Activated CD4-positive, alpha-beta memory T cell treated with anti-CD3 and anti-CD28 coated beads for 36 hours (primary cell): ENCODE measurements around the gene OR13D1. TPM values are rescaled to one million over a fixed set of nuclear protein-coding genes. Genes with fewer than 3 reads are reported as not detected.
A peak's percentile ranks its signal among the peaks of the same experiment; 100 is the strongest.
"Not testable (repeated sequence)": the region's sequence is repeated elsewhere in the genome, so short reads cannot be mapped to it uniquely, and the experiment has no call there.

ENCODE experiments used
- CTCF ChIA-PET: fragments of 350-600 bp; sonication (Branson Sonifier 250); formaldehyde crosslinking; loops from one replicate; lab custom pipeline; 2021; ENCODE audit warnings: antibody characterized with exemption, inconsistent platforms; lab: Charles Lee
- POLR2A ChIA-PET: fragments of 350-600 bp; sonication (Branson Sonifier 250); formaldehyde crosslinking; loops from one replicate; lab custom pipeline; 2021; ENCODE audit warnings: antibody characterized with exemption; lab: Charles Lee
- DNase-seq: peaks from one replicate; pipeline ENCODE4 v3.0.0-alpha.2; 2020
- H3K27ac Mint-ChIP-seq: one replicate; pipeline ENCODE4 v1.8.0; 2021; ENCODE audit warnings: mixed read lengths
- H3K27me3 Mint-ChIP-seq: one replicate; pipeline ENCODE4 v1.8.0; 2021; ENCODE audit warnings: mixed read lengths
- H3K36me3 Mint-ChIP-seq: one replicate; pipeline ENCODE4 v1.8.0; 2021; ENCODE audit warnings: mixed read lengths
- H3K4me1 Mint-ChIP-seq: one replicate; pipeline ENCODE4 v1.8.0; 2021; ENCODE audit warnings: low read depth, mixed read lengths
- H3K4me3 Mint-ChIP-seq: one replicate; pipeline ENCODE4 v1.8.0; 2021; ENCODE audit warnings: mild to moderate bottlenecking, mixed read lengths
- H3K9me3 Mint-ChIP-seq: one replicate; pipeline ENCODE4 v1.8.0; 2021; ENCODE audit warnings: mixed read lengths
- intact Hi-C: fragments of 100-400 bp; cut with micrococcal nuclease; formaldehyde crosslinking; loops from one replicate; pipeline ENCODE4 v1.15.1; 2023
- total RNA-seq, 2 experiments: library from RNA; stranded (reverse); gene quantifications; one replicate each; pipeline ENCODE4 v1.2.3, GENCODE V29; 2021

OR13D1 gene
- not detected for total RNA-seq

- no peaks in the 10 kb centered on the region for H3K4me1 Mint-ChIP-seq
- no peaks in the 10 kb centered on the region for H3K9me3 Mint-ChIP-seq
- H3K27me3 Mint-ChIP-seq, result no peaks in the 10 kb centered on the region
- POLR2A ChIA-PET, result no interaction called here
- no peak for DNase-seq
- H3K36me3 Mint-ChIP-seq, result no peaks in the 10 kb centered on the region
- H3K4me3 Mint-ChIP-seq, result no peak within 1 kb of the TSS
- CTCF ChIA-PET, result no interaction called here
- H3K27ac Mint-ChIP-seq, result no peak within 1 kb of the TSS
- intact Hi-C loops, result no loop called here
Measured at GRCh38 chr9:104694218-104694617, at the start of gene OR13D1. Gene OR13D1 (plus strand): TSS chr9:104694518. CDS start chr9:104694518, 0 bp downstream.

GRCh38 chr9:104658496-104659195 is 35.7 kb upstream of the OR13D1 start:
- CTCF ChIA-PET, result no interaction called here
- intact Hi-C loops, result no loop called here
- no peaks in the 10 kb centered on the region for H3K4me1 Mint-ChIP-seq
- H3K9me3 Mint-ChIP-seq, result peaks cover 3% of the 10 kb centered on the region
- no peak overlapping the region for H3K4me3 Mint-ChIP-seq
- H3K36me3 Mint-ChIP-seq, result no peaks in the 10 kb centered on the region
- no peak overlapping the region for H3K27ac Mint-ChIP-seq
- peaks cover 1% of the 10 kb centered on the region for H3K27me3 Mint-ChIP-seq
- no peak for DNase-seq
- POLR2A ChIA-PET, result no interaction called here

- H3K9me3 Mint-ChIP-seq, result no peaks in the 10 kb centered on the region
- no peaks in the 10 kb centered on the region for H3K4me1 Mint-ChIP-seq
Measured at GRCh38 chr9:104675611-104676010, 18.7 kb upstream of the OR13D1 start.

GRCh38 chr9:104682642-104683041 is 11.7 kb upstream of the OR13D1 start:
- H3K9me3 Mint-ChIP-seq, result no peaks in the 10 kb centered on the region
- ChIA-PET CTCF (interaction anchor here (0.6 kb wide), 1 partner anchor 61 kb away, joined by 4 read pairs; no protein-coding TSS in a partner anchor), POLR2A (no interaction called here)
- intact Hi-C loops, result loop anchor here (1.0 to 10.0 kb wide), 3 partner anchors 61 to 895 kb away; no protein-coding TSS in a partner anchor
- H3K4me1 Mint-ChIP-seq, result no peaks in the 10 kb centered on the region
- no peak overlapping the region for H3K4me3 Mint-ChIP-seq
- peaks cover 4% of the 10 kb centered on the region for H3K27me3 Mint-ChIP-seq
- no peaks in the 10 kb centered on the region for H3K36me3 Mint-ChIP-seq
- no peak overlapping the region for H3K27ac Mint-ChIP-seq
- no peak for DNase-seq

More at GRCh38 chr9:104675611-104676010, 18.7 kb upstream of the OR13D1 start:
- POLR2A ChIA-PET, result no interaction called here
- Mint-ChIP-seq H3K36me3 (no peaks in the 10 kb centered on the region), H3K27me3 (peaks cover 4% of the 10 kb centered on the region), H3K4me3 (no peak overlapping the region), H3K27ac (no peak overlapping the region)
- DNase-seq, result no peak
- CTCF ChIA-PET, result no interaction called here
- intact Hi-C loops, result no loop called here

- no peaks in the 10 kb centered on the region for H3K4me1 Mint-ChIP-seq
- H3K4me3 Mint-ChIP-seq, result no peak overlapping the region
- no peaks in the 10 kb centered on the region for H3K27me3 Mint-ChIP-seq
- DNase-seq, result no peak
- intact Hi-C loops, result loop anchor here (10.0 kb wide), 1 partner anchor 511 kb away; no protein-coding TSS in a partner anchor
- H3K27ac Mint-ChIP-seq, result no peak overlapping the region
- ChIA-PET CTCF (no interaction called here), POLR2A (no interaction called here)
- H3K9me3 Mint-ChIP-seq, result no peaks in the 10 kb centered on the region
- no peaks in the 10 kb centered on the region for H3K36me3 Mint-ChIP-seq
Measured at GRCh38 chr9:104686081-104686480, 8.2 kb upstream of the OR13D1 start.

- Mint-ChIP-seq H3K36me3 (no peaks in the 10 kb centered on the region), H3K4me3 (no peak overlapping the region), H3K27me3 (no peaks in the 10 kb centered on the region), H3K9me3 (no peaks in the 10 kb centered on the region), H3K4me1 (no peaks in the 10 kb centered on the region), H3K27ac (no peak overlapping the region)
- CTCF ChIA-PET, result no interaction called here
- no peak for DNase-seq
- POLR2A ChIA-PET, result no interaction called here
- intact Hi-C loops, result no loop called here
Measured at GRCh38 chr9:104700306-104700705, 6.0 kb downstream of the OR13D1 start.

- intact Hi-C loops, H3K4me1 Mint-ChIP-seq, POLR2A ChIA-PET, CTCF ChIA-PET, H3K27me3 Mint-ChIP-seq, H3K36me3 Mint-ChIP-seq, H3K4me3 Mint-ChIP-seq, DNase-seq, H3K27ac Mint-ChIP-seq: not testable (repeated sequence)
- H3K9me3 Mint-ChIP-seq, result peaks cover 10% of the 10 kb centered on the region
Measured at GRCh38 chr9:104708737-104709136, 14.4 kb downstream of the OR13D1 start.

GRCh38 chr9:104711604-104712003 is 17.3 kb downstream of the OR13D1 start:
- ChIA-PET CTCF (no interaction called here), POLR2A (no interaction called here)
- no peak for DNase-seq
- H3K4me1 Mint-ChIP-seq, result no peaks in the 10 kb centered on the region
- H3K36me3 Mint-ChIP-seq, result peaks cover 4% of the 10 kb centered on the region
- peaks cover 2% of the 10 kb centered on the region for H3K27me3 Mint-ChIP-seq
- no peak overlapping the region for H3K4me3 Mint-ChIP-seq
- peaks cover 10% of the 10 kb centered on the region for H3K9me3 Mint-ChIP-seq
- intact Hi-C loops, result no loop called here
- H3K27ac Mint-ChIP-seq, result no peak overlapping the region

GRCh38 chr9:104725014-104725413 is 30.7 kb downstream of the OR13D1 start:
- ChIA-PET CTCF (no interaction called here), POLR2A (no interaction called here)
- Mint-ChIP-seq H3K27ac (no peak overlapping the region), H3K36me3 (no peaks in the 10 kb centered on the region), H3K9me3 (no peaks in the 10 kb centered on the region), H3K4me1 (no peaks in the 10 kb centered on the region), H3K4me3 (no peak overlapping the region), H3K27me3 (no peaks in the 10 kb centered on the region)
- intact Hi-C loops, result no loop called here
- no peak for DNase-seq

- DNase-seq, result no peak
- H3K4me1 Mint-ChIP-seq, result no peaks in the 10 kb centered on the region
- H3K36me3 Mint-ChIP-seq, result no peaks in the 10 kb centered on the region
- H3K27me3 Mint-ChIP-seq, result no peaks in the 10 kb centered on the region
- CTCF ChIA-PET, result no interaction called here
- no peaks in the 10 kb centered on the region for H3K9me3 Mint-ChIP-seq
- POLR2A ChIA-PET, result no interaction called here
- intact Hi-C loops, result no loop called here
- no peak overlapping the region for H3K27ac Mint-ChIP-seq
- no peak overlapping the region for H3K4me3 Mint-ChIP-seq
Measured at GRCh38 chr9:104738452-104738851, 44.1 kb downstream of the OR13D1 start.

- no peaks in the 10 kb centered on the region for H3K9me3 Mint-ChIP-seq
- intact Hi-C loops, result loop anchor here (10.0 kb wide), 3 partner anchors 356 to 946 kb away; no protein-coding TSS in a partner anchor
- H3K36me3 Mint-ChIP-seq, result no peaks in the 10 kb centered on the region
- DNase-seq, result no peak
- ChIA-PET POLR2A (no interaction called here), CTCF (no interaction called here)
- H3K4me3 Mint-ChIP-seq, result no peak overlapping the region
- H3K4me1 Mint-ChIP-seq, result no peaks in the 10 kb centered on the region
- no peaks in the 10 kb centered on the region for H3K27me3 Mint-ChIP-seq
- no peak overlapping the region for H3K27ac Mint-ChIP-seq
Measured at GRCh38 chr9:104740621-104741020, 46.3 kb downstream of the OR13D1 start.

GRCh38 chr9:104743376-104743985 is 49.2 kb downstream of the OR13D1 start:
- H3K27ac Mint-ChIP-seq, result no peak overlapping the region
- H3K27me3 Mint-ChIP-seq, result no peaks in the 10 kb centered on the region
- no peaks in the 10 kb centered on the region for H3K36me3 Mint-ChIP-seq
- POLR2A ChIA-PET, result no interaction called here
- DNase-seq, result peak; percentile 10
- CTCF ChIA-PET, result interaction anchor here (0.6 to 1.1 kb wide), 4 partner anchors 10 to 672 kb away, joined by 3 to 4 read pairs (median 4); no protein-coding TSS in a partner anchor
- peaks cover 5% of the 10 kb centered on the region for H3K4me1 Mint-ChIP-seq
- no peaks in the 10 kb centered on the region for H3K9me3 Mint-ChIP-seq
- intact Hi-C loops, result loop anchor here (1.0 to 10.0 kb wide), 5 partner anchors 61 to 1345 kb away; no protein-coding TSS in a partner anchor
- H3K4me3 Mint-ChIP-seq, result no peak overlapping the region
